Glomerular visceral epithelial cell (primary cell): ENCODE measurements around the gene SYNPR.

Source experiments
- DNase-seq: peaks from one replicate; pipeline ENCODE4 v3.0.0-alpha.2; 2016; ENCODE audit errors: extremely low spot score

Gene SYNPR

GRCh38 chr3:63555767-63556166 is 277.7 kb downstream of the SYNPR start:
- no peak for DNase-seq

GRCh38 chr3:63556401-63556800 is 278.3 kb downstream of the SYNPR start:
- no peak for DNase-seq

- DNase-seq, result no peak
Observed at GRCh38 chr3:63557912-63558311, 279.8 kb downstream of the SYNPR start.

- no peak for DNase-seq
Observed at GRCh38 chr3:63559884-63560283, 281.8 kb downstream of the SYNPR start.

- no peak for DNase-seq
Observed at GRCh38 chr3:63561879-63562278, 283.8 kb downstream of the SYNPR start.

- DNase-seq, result no peak
Observed at GRCh38 chr3:63562323-63562722, 284.2 kb downstream of the SYNPR start.

- no peak for DNase-seq
Observed at GRCh38 chr3:63563572-63563971, 285.5 kb downstream of the SYNPR start.

- DNase-seq, result no peak
Observed at GRCh38 chr3:63565220-63565619, 287.1 kb downstream of the SYNPR start.

GRCh38 chr3:63571682-63572081 is 293.6 kb downstream of the SYNPR start:
- no peak for DNase-seq

- DNase-seq, result no peak
Observed at GRCh38 chr3:63576846-63577245, 298.7 kb downstream of the SYNPR start.

- DNase-seq, result no peak
Observed at GRCh38 chr3:63578858-63579257, 300.8 kb downstream of the SYNPR start.

- DNase-seq, result no peak
Observed at GRCh38 chr3:63580151-63580550, 302.0 kb downstream of the SYNPR start.

GRCh38 chr3:63582943-63583500 is 304.9 kb downstream of the SYNPR start:
- DNase-seq, result no peak

GRCh38 chr3:63584681-63585080 is 306.6 kb downstream of the SYNPR start:
- no peak for DNase-seq

GRCh38 chr3:63585927-63586326 is 307.8 kb downstream of the SYNPR start:
- no peak for DNase-seq

- DNase-seq, result no peak
Observed at GRCh38 chr3:63588895-63589294, 310.8 kb downstream of the SYNPR start.

GRCh38 chr3:63593779-63594178 is 315.7 kb downstream of the SYNPR start:
- DNase-seq, result no peak

- DNase-seq, result no peak
Observed at GRCh38 chr3:63595221-63595620, 317.1 kb downstream of the SYNPR start.

- no peak for DNase-seq
Observed at GRCh38 chr3:63597019-63597418, 318.9 kb downstream of the SYNPR start.

- DNase-seq, result no peak
Observed at GRCh38 chr3:63607716-63608115, 329.6 kb downstream of the SYNPR start.

- DNase-seq, result no peak
Observed at GRCh38 chr3:63609408-63609807, 331.3 kb downstream of the SYNPR start.

GRCh38 chr3:63609834-63610233 is 331.7 kb downstream of the SYNPR start:
- no peak for DNase-seq

- DNase-seq, result no peak
Observed at GRCh38 chr3:63611382-63611781, 333.3 kb downstream of the SYNPR start.

GRCh38 chr3:63613561-63613960 is 335.5 kb downstream of the SYNPR start:
- no peak for DNase-seq
